Skeletal muscle satellite cell (primary cell): Measurements from ENCODE around the gene ERF. TPM values are rescaled to one million over a fixed set of nuclear protein-coding genes. Genes with fewer than 3 reads are reported as not detected.

Experiments
- H3K27me3 ChIP-seq: 2 replicates; pipeline ENCODE4 v1.7.0; 2013; ENCODE audit warnings: low read length; ENCODE audit not compliant: control insufficient read depth, insufficient read depth
- H3K36me3 ChIP-seq: 2 replicates; pipeline ENCODE4 v1.7.0; 2013; ENCODE audit warnings: mild to moderate bottlenecking, control low read depth, low read length; ENCODE audit not compliant: insufficient read depth
- H3K4me1 ChIP-seq: 2 replicates; pipeline ENCODE4 v1.7.0; 2013; ENCODE audit warnings: low read length; ENCODE audit not compliant: control insufficient read depth, insufficient read depth
- H3K4me2 ChIP-seq: 2 replicates; pipeline ENCODE4 v1.7.0; 2013; ENCODE audit warnings: mild to moderate bottlenecking, low read length
- H3K4me3 ChIP-seq: 2 replicates; pipeline ENCODE4 v1.7.0; 2013; ENCODE audit warnings: low read length
- H3K9ac ChIP-seq: 2 replicates; pipeline ENCODE4 v1.7.0; 2013; ENCODE audit warnings: mild to moderate bottlenecking, low read depth, low read length, moderate library complexity
- H3K9me3 ChIP-seq: replicated peaks from 2 replicates; pipeline ENCODE4 v1.7.0; 2013; ENCODE audit warnings: mild to moderate bottlenecking, control low read depth, low read length
- total RNA-seq: library from RNA; depleted of rRNA; stranded (reverse); fragments of >200 nt; gene quantifications from 2 replicates; pipeline ENCODE4 v1.2.3, GENCODE V29; 2012; rRNA removed

Gene ERF
- 26.6 and 46.1 TPM in 2 replicates for total RNA-seq

GRCh38 chr19:42254850-42255765 lies at the start of gene ERF:
ERF (minus strand) TSS chr19:42255128; CDS start chr19:42254999, 129 bp downstream.
- H3K36me3 ChIP-seq, result peaks cover 7% of the 10 kb centered on the region
- H3K4me3 ChIP-seq, result peak within 1 kb of the TSS; percentile 99
- H3K27me3 ChIP-seq, result no peaks in the 10 kb centered on the region
- peaks cover 43% of the 10 kb centered on the region for H3K4me1 ChIP-seq
- H3K4me2 ChIP-seq, result peak within 1 kb of the TSS; percentile 97
- H3K9me3 ChIP-seq, result no peaks in the 10 kb centered on the region
- peak within 1 kb of the TSS; percentile 98 for H3K9ac ChIP-seq

- Histone ChIP-seq H3K4me2 (no peak overlapping the region), H3K27me3 (no peaks in the 10 kb centered on the region), H3K4me3 (no peak overlapping the region), H3K4me1 (peaks cover 12% of the 10 kb centered on the region), H3K9me3 (no peaks in the 10 kb centered on the region), H3K36me3 (no peaks in the 10 kb centered on the region), H3K9ac (no peak overlapping the region)
These were observed 48.9 kb upstream of the ERF start for GRCh38 chr19:42303876-42304275.

- peak overlapping the region; percentile 85 for H3K4me3 ChIP-seq
- H3K4me1 ChIP-seq, result peaks cover 12% of the 10 kb centered on the region
- no peaks in the 10 kb centered on the region for H3K36me3 ChIP-seq
- peak overlapping the region; percentile 98 for H3K4me2 ChIP-seq
- H3K27me3 ChIP-seq, result no peaks in the 10 kb centered on the region
- H3K9me3 ChIP-seq, result no peaks in the 10 kb centered on the region
- H3K9ac ChIP-seq, result no peak overlapping the region
These were observed 48.2 kb upstream of the ERF start for GRCh38 chr19:42303101-42303464.

GRCh38 chr19:42301646-42302203 lies 46.8 kb upstream of the ERF start, which contains the start of gene PRR19:
PRR19 (plus strand) TSS chr19:42302132; CDS start chr19:42309585, 7,453 bp downstream.
- Histone ChIP-seq H3K36me3 (peaks cover 5% of the 10 kb centered on the region), H3K27me3 (no peaks in the 10 kb centered on the region), H3K4me1 (peaks cover 12% of the 10 kb centered on the region), H3K9ac (peak within 1 kb of the TSS; percentile 76), H3K4me3 (peak within 1 kb of the TSS; percentile 85), H3K9me3 (no peaks in the 10 kb centered on the region), H3K4me2 (peak within 1 kb of the TSS; percentile 98)

- no peaks in the 10 kb centered on the region for H3K9me3 ChIP-seq
- H3K4me3 ChIP-seq, result no peak overlapping the region
- H3K4me1 ChIP-seq, result peaks cover 7% of the 10 kb centered on the region
- H3K9ac ChIP-seq, result no peak overlapping the region
- no peak overlapping the region for H3K4me2 ChIP-seq
- H3K36me3 ChIP-seq, result peaks cover 40% of the 10 kb centered on the region
- no peaks in the 10 kb centered on the region for H3K27me3 ChIP-seq
These were observed 42.1 kb upstream of the ERF start for GRCh38 chr19:42297039-42297438.

GRCh38 chr19:42295831-42296525 lies 41.0 kb upstream of the ERF start:
- Histone ChIP-seq H3K4me3 (no peak overlapping the region), H3K27me3 (no peaks in the 10 kb centered on the region), H3K4me2 (no peak overlapping the region), H3K4me1 (no peaks in the 10 kb centered on the region), H3K9ac (no peak overlapping the region), H3K36me3 (peaks cover 50% of the 10 kb centered on the region), H3K9me3 (no peaks in the 10 kb centered on the region)

- Histone ChIP-seq H3K36me3 (peaks cover 56% of the 10 kb centered on the region), H3K9me3 (no peaks in the 10 kb centered on the region), H3K9ac (no peak overlapping the region), H3K4me2 (no peak overlapping the region), H3K4me3 (no peak overlapping the region), H3K4me1 (no peaks in the 10 kb centered on the region), H3K27me3 (no peaks in the 10 kb centered on the region)
These were observed 40.4 kb upstream of the ERF start for GRCh38 chr19:42295342-42295741.

GRCh38 chr19:42294471-42295137 lies 39.7 kb upstream of the ERF start:
- no peak overlapping the region for H3K4me3 ChIP-seq
- peaks cover 63% of the 10 kb centered on the region for H3K36me3 ChIP-seq
- no peaks in the 10 kb centered on the region for H3K27me3 ChIP-seq
- H3K4me2 ChIP-seq, result no peak overlapping the region
- no peaks in the 10 kb centered on the region for H3K9me3 ChIP-seq
- H3K9ac ChIP-seq, result no peak overlapping the region
- H3K4me1 ChIP-seq, result no peaks in the 10 kb centered on the region

GRCh38 chr19:42293948-42294347 lies 39.0 kb upstream of the ERF start:
- no peaks in the 10 kb centered on the region for H3K9me3 ChIP-seq
- H3K4me2 ChIP-seq, result no peak overlapping the region
- no peaks in the 10 kb centered on the region for H3K27me3 ChIP-seq
- H3K9ac ChIP-seq, result no peak overlapping the region
- peaks cover 70% of the 10 kb centered on the region for H3K36me3 ChIP-seq
- no peaks in the 10 kb centered on the region for H3K4me1 ChIP-seq
- no peak overlapping the region for H3K4me3 ChIP-seq

- Histone ChIP-seq H3K9me3 (no peaks in the 10 kb centered on the region), H3K4me3 (no peak overlapping the region), H3K4me2 (no peak overlapping the region), H3K27me3 (no peaks in the 10 kb centered on the region), H3K4me1 (no peaks in the 10 kb centered on the region), H3K9ac (no peak overlapping the region), H3K36me3 (peaks cover 74% of the 10 kb centered on the region)
These were observed 38.6 kb upstream of the ERF start for GRCh38 chr19:42293540-42293939.

GRCh38 chr19:42292963-42293362 lies 38.0 kb upstream of the ERF start:
- H3K9ac ChIP-seq, result no peak overlapping the region
- H3K4me3 ChIP-seq, result no peak overlapping the region

More at GRCh38 chr19:42292963-42293362, 38.0 kb upstream of the ERF start:
- no peak overlapping the region for H3K4me2 ChIP-seq
- H3K4me1 ChIP-seq, result no peaks in the 10 kb centered on the region
- peaks cover 79% of the 10 kb centered on the region for H3K36me3 ChIP-seq
- H3K27me3 ChIP-seq, result no peaks in the 10 kb centered on the region
- H3K9me3 ChIP-seq, result no peaks in the 10 kb centered on the region
